TTC549 (cell line): ENCODE measurements around the gene DNAH7.

Experiments
- FAIRE-seq: peaks from 2 replicates; lab custom pipeline; 2012; peaks lifted over from hg19 to GRCh38; lab: Jason Lieb, UNC

The DNAH7 gene

DNA sequence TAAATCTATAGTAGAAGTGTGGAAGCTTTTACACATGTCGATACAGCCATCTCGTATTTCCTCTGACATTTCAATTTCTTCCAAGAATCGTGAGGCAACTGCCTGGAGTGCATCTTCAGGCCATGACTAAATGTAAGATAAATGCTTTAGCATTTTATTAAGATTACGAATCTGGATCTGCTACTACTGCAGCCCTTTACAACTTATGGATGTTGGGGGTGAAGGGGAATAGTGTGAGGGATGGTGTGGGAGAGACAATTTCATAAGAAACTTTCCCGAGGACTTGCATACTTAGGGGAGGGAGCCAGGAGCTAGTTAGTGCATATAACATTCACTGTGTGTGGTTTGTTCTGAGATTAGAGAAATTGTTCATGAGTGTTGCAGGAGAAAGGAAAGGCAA is 206.8 kb downstream of the DNAH7 start:
- no peak for FAIRE-seq

DNA sequence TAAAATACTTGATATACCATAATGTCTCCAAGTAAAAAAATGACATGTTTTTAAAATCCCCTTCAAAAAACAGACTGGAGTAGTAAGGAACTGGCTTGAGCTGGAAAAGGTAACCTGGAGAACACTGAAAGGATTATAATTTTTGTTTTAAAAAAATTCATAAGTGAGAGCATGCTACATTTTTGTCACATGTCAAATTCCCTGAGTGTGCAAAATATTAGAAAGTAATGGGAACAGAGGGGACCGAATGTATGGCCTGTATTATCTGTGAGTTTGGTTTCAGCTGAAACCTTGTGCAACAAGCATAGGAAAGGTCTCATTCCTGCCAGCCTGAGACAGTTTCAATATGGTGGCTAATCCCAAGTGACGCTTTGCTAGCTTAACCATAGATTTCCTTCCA is 209.1 kb downstream of the DNAH7 start:
- no peak for FAIRE-seq

DNA sequence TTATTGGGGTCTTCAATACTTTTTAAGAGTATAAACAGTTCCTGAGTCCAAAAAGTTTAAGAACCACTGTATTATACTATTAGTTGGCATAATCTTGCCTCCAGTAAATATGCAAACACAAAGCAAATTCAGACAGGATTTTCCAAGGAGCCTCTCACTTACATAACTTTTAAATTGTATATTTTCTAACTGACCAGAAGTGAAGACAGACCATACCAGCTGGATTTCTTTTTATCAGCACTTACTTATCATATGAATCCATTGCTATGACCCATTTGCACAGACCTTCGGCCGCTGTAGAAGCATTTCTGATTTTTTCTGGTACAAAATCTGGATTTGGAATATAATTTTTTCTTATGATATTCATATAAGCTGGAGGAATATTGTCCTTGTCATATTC is 211.5 kb downstream of the DNAH7 start:
- FAIRE-seq: no peak

DNA sequence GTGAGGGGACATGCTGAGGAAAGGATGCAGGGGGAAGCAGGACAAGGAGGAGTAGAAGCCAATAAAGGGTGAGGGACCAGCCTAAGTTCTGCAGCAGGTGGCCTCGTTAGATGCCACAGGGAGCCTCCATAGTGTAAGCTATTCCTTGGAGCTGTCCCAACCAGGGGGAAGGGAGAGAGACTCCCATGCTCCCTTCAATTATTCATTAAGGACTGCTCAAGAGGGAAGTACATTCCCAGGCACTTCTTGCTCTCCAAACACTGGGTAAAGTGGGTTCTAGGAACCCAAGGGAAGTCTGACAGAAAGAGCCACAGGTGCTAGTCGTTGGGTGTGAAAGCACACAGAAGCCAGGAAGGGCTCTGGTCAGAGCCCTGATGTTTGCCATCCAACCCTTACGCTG is 217.9 kb downstream of the DNAH7 start:
- FAIRE-seq: no peak

DNA sequence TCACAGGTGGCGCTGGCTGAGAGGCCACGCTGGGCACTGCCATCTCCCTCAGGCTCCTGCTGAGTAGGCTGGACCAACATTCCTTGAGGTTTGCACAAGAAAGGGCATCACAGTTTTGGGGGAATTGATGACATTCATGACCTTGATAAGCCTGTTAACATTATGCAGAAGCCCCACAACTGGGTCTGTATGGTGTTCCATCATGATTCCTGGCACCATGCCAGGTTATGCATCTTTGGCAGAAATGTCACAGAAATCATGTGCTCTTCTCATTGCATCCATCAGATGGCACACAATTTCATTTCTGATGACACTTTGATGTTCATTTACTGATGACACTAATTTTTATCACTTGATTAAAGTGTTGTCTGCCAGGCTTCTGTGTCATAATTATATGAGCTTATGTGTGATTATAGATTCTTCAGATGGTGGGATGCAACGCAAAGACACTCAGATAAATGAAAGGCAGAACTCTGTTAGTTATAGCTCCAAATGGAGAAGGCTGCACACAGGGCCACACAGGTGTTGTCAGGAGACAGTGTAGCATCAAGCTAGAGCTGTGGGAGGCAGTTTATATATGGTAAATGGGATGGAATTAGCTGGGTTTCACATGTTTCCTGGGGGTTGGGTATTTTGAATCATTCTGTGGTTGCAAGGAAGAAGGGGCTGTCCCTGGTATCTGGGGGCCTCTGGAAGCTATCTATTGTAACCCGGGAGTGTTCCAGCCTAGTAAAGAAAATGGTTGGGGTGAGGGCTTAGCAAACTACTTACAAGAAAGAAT is 220.3 kb downstream of the DNAH7 start:
- no peak for FAIRE-seq

DNA sequence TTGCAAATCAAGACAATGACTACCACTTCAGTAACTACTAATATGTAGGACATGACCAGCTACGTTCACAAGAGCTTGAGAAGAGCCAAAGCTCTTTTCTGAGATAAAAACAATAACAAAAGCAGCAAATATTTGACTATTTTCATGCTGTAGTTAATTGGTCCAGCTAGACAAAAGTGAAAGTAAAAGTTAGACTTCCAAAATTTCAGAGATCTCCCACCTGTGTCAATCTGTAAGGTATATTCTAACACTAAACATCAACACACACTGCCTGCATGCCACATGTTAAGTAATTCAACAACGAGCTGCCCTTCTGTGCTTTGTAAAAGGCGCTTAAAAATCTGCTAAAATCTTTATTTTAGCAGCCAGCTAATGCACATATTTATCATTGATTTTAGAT is 225.7 kb downstream of the DNAH7 start:
- FAIRE-seq: no peak

DNA sequence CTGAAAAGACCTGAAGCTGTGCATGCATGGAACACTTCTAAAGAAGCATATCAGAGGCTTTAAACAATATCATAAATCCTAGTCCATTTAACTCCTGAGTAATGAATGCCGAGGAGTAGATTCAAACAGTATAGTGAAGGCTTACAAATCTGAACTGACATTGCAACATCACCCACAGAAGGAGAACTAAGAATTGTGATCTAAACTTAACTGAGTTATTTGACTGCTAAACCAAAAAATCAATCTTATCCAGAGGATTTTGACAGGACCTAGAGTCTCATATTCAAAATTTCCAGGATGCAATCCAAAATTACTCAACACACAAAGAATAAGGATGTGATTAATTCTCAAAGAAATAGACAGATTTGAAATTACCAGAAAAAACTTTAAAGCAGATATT is 230.6 kb downstream of the DNAH7 start:
- FAIRE-seq: no peak

DNA sequence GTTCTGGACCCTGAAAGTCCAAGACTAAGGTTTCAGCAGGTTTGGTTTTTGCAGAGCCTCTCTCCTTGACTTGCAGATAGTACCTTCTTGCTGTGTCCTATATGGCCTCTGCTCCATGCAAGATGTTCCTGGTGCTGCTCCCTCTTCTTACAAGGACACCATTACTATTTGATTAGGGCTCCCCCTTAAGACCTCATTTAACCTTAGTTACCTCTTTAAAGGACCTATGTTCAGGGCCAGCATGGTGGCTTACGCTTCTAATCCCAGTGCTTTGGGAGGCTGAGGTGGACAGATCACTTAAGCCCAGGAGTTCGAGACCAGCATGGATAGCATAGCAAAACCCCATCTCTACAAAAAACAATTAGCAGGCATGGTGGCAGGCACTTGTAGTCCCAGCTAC is 232.6 kb downstream of the DNAH7 start:
- no peak for FAIRE-seq

DNA sequence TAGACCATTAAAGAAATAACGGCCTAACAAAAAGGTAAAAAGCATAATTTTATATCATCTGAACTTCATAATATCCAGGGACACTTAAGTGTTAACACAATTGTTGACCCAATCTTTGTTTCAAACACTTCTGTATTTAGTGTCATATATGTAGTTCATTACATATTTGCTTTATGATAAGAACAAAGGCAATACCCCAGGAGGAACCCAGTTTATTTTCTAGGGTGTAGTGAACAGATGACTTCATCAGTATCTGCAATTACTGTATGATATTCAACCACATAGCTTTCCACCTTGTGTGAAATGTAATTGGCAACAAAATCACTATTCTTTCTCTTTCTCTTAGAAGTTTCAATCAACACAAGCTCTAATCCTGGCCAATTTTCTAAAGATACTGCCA is 233.8 kb downstream of the DNAH7 start:
- no peak for FAIRE-seq

DNA sequence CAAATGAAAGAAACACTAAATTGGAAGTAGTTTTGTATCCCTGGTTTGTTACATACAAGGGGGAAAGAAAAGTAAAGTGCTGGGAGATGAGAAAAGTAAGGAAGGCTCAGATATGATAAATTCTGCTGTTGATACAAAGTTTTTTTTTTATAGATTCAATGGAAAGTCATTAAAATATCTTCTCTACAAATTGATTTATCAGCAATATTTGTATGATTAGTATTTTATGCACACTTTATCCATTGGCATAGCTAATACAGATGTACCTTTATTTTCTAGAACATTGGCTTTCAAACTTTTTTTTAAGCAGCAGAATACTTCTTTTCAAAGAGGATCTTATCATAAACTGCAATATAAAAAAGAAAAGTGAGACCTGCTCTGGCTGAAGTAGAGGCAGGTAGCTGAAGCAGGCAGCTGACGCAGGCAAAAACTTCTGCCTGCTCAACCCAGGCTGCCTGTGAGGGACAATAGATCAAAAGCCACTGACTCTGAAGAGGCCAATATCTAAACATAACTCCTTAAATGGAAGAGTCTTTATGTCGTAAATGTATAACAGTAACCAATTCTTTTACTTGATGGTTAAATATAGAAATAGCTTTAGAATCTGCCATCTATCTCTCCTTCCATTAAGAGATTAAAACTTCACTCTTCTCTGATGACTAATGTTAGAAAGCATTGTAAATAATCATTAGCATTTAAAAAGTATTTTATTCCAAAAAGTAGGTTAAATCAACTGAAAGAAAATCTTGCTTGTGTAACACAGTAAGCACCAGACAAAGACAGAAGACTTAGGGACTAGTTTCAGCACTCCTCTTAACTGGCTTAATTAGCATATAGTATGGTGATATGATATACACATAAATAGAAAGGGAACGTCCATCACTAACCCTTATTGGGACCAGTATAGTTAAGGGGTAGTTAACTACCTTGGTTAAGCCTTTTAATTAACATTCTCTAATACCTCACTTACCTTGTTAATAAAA is 237.4 kb downstream of the DNAH7 start:
- FAIRE-seq: no peak

DNA sequence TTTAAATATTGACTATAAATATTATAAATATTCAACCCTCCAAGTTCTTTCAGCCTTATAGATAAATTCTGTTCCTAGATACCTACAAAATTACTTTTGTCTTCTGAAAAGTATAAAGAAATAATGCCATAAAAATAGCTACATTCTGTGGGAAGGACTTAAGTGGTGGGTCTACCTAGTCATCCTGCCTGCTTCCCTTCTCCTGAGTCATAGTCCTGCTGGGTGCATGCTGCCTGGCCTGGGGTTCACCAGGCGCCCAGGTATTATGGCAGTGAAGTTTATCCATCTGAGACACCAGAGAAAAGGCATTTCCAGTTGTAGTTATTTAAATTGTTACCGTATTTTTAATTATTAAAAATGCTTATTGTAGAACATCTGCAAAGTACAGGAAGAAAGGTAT is 244.2 kb downstream of the DNAH7 start:
- FAIRE-seq: no peak

DNA sequence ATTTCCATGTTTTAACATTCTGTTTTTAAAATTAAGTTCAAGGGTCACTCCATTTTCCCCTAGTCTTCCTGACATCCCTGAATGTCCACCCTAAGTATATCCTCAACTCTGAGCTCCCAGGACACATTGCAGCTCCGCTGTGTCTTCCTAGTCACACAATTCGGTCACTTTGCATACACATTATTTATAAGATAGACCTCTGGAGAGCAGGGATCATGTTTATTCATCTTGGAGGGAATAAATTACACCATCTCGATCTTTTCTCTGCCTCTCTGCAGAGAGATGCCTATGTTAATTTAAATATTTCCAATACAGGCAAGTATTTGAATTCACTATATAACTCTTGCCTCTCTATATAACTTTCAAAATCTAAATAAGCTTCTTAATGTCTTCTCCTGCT is 245.4 kb downstream of the DNAH7 start:
- FAIRE-seq: no peak

DNA sequence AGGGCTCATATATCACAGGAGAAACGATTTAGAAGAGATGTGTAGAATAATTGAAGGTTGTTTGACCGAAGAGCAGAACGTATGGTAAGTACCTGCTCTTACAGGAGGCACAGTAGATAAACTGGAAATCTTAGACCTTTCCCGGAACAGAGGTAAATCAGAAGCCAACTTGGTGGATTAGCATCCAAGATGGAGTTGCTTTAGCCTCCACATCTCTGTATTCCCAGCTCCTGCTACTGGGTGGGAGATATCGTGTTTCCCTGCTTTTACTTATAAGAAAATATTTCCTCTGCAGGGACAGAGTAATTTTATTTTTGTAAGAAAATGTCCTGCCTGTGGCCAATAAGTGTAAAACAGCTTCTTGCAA is 247.1 kb downstream of the DNAH7 start:
- FAIRE-seq: no peak

DNA sequence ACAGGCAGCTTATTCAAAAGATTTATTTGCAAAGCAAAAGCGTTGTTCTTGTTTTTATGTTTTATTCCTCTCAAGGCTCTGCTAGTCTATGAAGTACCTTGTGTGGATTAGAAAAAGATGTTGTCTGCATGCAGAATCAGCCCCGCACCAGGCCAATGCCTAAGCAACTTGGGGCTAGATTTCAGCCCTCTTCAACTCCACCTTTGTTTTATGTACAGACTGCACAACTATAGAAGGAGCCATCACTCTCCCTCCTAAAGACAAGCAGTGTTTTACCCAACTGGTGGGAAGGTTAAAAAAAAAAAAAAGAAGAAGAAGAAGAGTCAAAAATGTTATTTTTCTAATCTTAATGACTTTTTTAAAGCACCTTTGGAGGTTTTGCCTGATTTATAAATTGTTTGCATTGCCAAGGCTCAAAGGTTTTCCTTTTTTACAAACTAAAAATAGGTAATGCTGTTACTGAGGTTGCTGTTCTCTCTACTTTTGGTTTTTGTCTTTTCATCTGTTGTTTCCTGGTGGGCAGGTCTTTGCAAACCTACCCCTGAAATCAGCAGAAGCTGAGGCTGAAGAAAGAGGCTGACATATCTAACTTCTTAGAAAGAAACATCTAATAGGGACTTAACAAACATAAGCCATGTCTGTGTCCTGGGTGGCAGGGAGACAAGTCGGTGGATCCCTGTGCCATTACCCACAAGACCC is 247.6 kb downstream of the DNAH7 start:
- no peak for FAIRE-seq

DNA sequence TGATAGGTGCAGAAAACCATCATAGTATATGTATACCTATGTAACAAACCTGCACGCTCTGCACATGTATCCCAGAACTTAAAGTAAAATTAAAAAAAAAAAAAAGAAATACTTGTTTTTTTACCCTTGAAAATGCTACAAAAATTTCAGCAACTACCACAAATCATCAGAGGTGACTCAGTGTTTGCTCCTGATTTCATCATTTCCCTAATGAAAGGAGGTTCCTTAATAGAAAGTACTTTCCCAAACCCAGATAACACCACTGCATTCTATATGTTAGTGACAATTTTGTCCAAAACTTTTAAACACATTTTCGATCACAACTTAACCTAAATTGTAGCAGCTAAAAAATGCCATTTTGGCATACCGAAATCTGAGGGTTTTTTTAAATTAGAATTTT is 248.3 kb downstream of the DNAH7 start:
- FAIRE-seq: no peak

DNA sequence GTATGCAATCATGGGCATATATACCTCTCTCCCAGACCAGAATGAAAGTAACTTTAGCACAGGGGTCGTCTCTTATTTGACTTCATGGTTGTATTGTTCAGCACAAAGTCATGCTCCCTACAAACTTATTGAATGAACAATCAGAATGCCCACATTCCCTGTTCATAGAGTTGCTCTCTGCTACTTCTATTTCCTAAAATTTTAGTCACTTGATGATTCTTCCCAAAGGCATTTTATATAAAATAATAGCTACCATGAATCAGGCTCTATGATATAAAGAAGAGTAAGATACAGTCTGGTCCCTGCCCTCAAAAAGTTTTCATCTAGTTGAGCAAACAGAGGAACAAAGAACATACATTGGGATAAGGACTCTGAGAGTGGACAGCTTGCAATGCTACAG is 249.4 kb downstream of the DNAH7 start:
- FAIRE-seq: no peak

DNA sequence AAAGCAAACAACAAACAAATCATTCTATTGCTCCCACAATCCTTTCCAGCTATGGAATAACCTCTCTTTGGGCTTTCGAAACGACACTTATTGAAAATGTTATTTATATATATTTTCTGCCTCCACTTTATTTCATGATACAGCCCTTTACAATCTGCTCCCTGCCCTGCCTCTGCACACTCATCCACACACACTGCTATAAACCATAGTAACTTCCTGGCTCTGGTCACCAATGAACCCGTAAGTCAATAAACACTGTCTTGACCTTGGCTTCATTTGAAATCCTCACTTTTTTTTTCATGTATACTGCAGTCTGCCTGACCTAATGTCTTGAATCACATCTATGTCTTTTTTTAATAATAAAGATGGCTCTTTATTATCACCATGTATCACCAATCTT is 250.1 kb downstream of the DNAH7 start:
- no peak for FAIRE-seq

DNA sequence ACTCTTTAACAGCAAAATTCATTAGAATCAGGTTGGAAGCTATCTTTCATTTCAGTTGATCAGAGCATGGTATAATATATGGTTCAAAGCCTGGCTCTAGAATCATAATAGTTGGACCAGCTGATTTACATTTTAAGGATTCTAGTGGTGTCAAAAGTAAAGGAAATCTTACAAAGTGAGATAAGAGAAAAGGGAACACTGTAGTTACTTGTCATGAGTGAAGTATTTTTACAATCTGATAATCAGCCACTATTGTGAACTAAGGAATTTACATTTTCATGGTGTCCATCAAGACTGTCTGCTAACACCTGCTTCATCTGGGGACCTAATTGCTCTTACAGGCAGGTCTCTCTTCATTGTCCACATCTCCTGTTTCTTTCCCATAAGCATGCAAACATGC is 250.5 kb downstream of the DNAH7 start:
- FAIRE-seq: no peak

DNA sequence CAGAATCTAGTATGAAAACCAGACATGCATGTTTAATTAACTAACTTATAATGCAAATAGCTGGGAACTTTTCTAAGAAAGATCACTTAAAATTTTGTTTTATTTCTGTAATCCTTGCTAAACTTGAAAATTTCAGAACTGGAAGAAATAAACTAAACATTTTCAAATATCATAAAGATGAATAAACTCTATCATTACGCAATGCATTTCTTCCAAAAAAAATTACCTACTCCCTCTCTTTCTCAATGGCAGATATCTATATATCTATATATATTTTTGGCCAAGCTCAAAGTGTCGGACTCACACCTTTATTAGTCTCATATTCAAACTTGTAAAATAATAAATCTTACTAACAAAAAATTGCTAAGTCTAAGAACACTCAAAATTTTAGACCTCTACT is 253.6 kb downstream of the DNAH7 start:
- no peak for FAIRE-seq

DNA sequence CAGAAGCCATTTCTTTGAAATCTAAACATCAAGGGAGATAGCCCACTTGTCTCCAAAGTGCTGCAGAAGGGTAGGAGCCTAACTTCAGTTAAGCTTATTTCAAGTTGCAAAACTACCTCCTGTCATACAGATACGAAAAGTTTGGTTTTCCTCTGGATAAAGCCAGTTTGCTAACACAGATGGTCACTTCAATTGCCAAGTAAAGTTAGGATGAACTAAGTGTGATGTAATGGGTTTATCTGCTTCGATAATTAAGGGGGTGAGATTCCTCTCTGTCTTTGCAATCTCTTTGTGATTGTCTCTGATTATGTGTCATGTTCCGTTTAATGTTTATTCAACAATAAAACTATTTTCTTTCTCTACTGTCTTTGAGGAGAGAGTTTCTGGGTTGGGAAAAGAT is 255.2 kb downstream of the DNAH7 start:
- FAIRE-seq: no peak

DNA sequence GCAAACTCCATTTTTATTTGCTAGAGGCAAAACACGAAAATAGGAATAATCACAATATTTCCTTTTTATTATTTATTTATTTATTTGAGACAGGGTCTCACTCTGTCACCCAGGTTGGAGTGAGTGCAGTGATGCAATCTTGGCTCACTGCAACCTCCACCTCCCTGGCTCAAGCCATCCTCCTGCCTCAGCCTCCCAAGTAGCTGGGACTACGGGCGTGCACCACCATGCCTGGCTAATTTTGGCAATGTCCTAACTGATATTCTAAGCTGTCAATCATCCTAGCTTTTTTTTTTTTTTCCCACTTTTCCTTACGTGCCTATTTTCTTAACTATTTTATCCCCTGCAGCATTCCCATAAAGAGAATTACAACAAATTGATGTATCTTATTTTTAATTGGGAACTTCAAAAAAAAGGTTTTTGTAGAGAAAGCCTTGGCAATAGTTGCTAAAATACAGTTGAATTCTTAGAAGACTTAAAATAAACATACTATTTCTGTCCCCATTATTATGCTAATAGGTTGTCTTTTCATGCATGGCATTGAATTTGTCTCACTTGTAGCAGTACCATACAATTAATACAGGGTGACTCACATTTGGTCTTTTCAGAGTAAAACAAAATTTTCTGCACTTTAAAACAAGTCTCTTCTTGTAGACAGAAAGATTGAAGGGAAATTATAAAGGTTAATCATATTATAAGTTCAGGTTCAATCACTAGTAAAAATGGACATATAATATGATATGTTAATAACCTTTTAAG is 258.1 kb downstream of the DNAH7 start:
- FAIRE-seq: no peak

DNA sequence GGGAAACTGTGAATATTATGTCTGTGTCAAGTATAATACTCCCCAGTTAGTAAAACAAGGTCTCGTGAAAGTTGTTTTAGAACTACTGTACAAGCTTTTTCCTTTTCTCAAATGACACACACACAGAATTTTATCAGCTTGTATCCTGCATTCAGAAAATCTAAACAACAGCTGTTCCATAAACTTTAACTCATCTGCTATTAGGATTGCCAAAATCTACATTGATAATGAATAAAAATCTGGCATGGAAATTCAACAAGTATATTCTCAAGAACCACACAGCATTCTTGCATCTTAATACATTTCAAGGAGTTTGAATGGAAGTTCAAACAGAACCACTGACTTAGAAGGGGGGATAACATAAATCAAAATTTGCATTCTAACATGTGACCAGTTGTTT is 260.4 kb downstream of the DNAH7 start:
- FAIRE-seq: no peak
